Astrocyte of the hippocampus (primary cell): ENCODE measurements around the gene MAP2K5.
"Not testable (repeated sequence)": the region's sequence is repeated elsewhere in the genome, so short reads cannot be mapped to it uniquely, and the experiment has no call there.

ENCODE experiments used
- DNase-seq: peaks from one replicate; pipeline ENCODE4 v3.0.0; 2011; ENCODE audit warnings: low read depth, low spot score

Gene MAP2K5

GRCh38 chr15:67601073-67601472 lies 58.6 kb downstream of the MAP2K5 start:
- DNase-seq, result peak; percentile 4

- no peak for DNase-seq
Measured at GRCh38 chr15:67603063-67603462, 60.6 kb downstream of the MAP2K5 start.

GRCh38 chr15:67605871-67606270 lies 63.4 kb downstream of the MAP2K5 start:
- no peak for DNase-seq

DNA sequence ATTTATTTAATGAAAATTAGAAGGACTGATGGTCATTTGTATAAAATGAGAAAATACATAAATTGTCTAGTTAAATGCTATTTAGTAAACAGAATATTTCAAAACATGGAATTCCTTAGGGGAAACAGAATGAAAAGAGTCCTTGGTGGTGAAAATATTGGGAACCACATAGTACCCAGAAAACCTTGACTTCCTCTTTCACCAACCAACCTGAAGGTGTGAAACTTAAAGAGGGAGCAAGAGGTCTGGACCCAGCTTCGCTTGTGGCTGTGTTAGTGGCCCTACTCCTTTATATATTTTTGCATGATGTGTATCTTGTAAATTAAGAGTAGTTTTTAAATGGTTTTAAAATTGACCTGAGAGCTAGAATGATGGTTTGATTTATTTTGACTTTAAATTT lies 64.2 kb downstream of the MAP2K5 start:
- no peak for DNase-seq

DNA sequence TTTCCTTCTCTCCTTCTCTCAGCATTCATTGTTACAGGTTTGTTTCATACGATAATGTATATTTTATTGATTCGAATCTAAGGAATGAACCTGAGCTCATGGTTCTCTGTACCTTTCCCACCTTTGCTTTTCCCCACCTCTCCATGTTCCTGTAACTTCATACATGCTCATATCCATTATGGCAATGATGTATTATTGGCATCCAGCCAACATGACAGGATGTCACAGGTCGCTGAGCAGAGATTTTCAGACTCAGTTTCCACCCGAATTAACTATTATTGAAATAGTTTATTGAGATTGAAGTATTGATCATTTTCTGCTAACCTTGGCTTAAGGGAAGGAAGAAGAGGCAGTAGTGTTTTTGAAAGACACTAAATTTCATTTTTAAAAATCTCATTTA lies 64.8 kb downstream of the MAP2K5 start:
- no peak for DNase-seq

GRCh38 chr15:67607959-67608637 lies 65.6 kb downstream of the MAP2K5 start:
- DNase-seq, result no peak

DNA sequence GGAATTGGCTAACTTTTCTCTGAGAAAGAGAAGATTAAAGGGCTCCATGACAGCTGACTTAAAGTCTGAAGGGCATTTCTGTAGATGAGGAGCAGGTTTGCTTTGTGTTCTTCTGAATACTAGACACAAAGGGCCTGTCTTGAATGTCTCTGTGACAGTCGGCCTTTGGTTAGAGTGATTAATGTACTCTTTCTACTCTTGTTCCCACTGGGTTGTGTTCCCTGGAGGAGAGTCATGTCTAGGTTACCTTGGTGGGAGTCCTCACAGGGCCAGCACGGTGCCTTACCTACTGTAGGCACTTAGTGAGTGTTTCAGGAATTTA lies 66.1 kb downstream of the MAP2K5 start:
- DNase-seq, result no peak

DNA sequence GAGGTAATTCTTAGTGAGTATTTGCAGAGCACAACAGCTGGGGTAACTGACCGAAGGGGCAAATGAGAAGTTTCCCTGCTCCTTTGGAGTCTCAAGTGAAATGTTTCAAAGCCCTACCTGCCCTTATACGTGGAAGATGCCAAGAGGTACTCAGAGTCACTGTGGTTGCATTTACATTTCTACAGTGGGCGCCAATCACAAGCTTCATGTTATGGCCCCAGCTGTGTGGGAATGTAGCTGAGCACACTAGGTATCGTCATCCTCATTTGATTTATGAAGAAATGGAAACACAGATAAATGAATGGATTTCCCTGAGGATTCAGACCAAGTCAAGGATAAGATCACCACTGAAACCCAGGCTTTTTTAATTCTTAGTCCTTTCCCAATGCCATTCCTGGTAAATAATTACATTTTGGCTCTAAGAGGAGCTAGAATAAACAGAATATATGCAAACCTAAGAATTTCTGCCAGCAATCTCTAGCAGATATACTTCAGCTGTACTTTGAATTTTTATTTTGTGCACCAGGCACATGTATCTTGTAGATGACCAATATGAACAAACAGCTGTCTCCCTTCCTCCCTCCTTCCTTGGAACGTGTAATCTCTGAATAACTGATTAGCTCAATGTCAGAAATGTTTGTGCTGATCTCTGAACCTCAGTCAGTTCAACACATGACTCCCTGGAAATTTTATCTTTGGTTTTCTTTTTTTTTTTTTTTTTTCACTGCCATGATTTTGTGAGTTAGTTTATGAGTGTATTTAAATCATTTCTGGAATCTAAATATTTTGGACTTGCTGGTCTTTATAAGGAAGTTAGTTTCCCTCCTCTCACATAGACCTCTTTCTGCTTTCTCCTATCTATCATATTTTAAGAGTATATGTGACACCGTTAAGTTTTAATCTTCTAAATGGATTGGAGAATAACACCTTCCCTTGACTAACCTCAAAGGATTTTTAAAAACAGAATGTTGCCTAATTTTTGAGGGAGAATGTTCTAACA lies 69.2 kb downstream of the MAP2K5 start:
- no peak for DNase-seq

DNA sequence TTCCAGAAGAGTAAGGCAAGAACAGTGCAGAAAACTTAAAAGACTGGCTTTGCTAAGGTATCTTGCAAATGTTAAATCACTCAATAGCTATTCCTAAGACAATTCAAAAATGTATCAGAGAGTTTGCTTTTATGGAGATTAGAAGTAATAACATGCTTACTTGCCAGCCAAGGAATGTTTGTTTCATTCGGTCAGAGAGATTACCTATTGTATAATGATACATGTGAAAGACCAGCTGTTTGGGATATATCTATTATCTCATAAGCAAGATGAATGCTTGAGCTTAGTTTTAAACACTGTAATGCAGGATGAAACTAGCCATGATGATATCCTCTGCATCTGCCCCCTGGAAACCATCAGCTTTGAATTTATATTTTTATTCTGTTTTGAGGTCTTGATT lies 70.7 kb downstream of the MAP2K5 start:
- DNase-seq, result no peak

- DNase-seq, result no peak
Measured at GRCh38 chr15:67613708-67614107, 71.2 kb downstream of the MAP2K5 start.

- DNase-seq, result peak; percentile 16
Measured at GRCh38 chr15:67615131-67615534, 72.6 kb downstream of the MAP2K5 start.

GRCh38 chr15:67618297-67618696 lies 75.8 kb downstream of the MAP2K5 start:
- DNase-seq, result no peak

DNA sequence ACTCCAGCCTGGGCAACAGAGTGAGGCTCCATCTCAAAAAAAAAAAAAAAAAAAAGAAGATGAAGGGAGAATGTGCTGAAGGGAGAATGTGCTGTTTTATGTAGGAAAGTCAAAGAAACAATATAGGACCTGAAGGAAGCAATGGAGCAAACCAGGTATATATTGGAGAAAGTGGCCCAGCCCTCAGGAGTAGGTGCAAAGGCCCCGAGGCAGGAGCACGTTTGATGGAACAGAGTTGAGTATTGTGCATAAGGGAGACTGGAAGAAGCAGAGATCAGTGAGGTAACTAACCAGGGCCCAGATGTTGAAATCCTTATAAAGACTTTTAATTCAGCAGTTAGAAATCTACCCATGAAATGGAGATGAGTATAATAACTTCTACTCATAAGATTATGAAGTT lies 79.6 kb downstream of the MAP2K5 start:
- no peak for DNase-seq

DNA sequence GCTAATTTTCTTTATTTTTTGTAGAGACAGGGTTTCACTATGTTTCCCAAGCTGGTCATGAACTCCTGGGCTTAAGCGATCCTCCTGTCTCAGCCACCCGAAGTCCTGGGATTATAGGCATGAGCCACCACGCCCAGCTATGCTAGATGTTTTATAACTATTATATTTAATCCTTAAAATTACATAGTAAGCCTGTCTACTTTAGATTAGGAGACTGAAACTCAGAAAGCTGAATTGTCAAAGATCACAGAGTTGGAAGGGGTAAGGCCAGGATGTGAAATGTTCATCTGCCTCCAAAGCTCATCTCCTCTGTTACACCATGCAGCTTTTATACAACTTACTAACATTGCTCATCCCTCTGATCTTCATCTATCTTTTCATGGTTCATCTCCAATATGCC lies 89.8 kb downstream of the MAP2K5 start:
- DNase-seq, result no peak

DNA sequence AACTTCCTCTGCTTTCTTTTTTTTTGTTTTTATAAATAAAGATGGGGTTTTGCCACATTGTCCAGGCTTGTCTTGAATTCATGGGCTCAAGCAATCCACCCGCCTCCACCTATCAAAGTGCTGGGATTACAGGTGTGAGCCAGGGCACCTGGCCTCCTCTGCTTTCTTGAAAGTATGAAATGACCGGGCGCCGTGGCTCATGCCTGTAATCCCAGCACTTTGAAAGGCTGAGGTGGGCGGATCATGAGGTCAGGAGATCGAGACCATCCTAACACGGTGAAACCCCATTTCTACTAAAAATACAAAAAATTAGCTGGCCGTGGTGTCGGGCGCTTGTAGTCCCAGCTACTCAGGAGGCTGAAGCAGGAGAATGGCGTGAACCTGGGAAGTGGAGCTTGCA lies 93.4 kb downstream of the MAP2K5 start:
- DNase-seq, result not testable (repeated sequence)

DNA sequence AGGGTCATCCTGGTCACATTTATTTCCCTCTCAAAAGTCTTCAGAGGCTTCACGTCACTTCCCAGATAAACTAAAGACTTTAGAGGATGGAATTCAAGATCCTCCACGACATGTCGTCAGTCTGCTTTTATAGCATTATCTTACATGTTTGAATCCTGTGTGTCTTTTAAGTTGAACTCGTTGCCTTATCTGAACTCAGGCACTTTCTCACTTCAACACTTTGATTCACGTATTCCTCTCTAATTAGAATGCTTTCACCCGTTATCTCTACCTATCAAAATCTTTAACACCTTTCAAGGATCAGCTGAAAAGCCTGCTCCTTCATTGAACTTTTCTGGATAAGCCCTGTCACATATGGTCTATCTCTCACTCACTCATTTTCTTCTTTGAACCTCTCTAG lies 97.1 kb downstream of the MAP2K5 start:
- no peak for DNase-seq

DNA sequence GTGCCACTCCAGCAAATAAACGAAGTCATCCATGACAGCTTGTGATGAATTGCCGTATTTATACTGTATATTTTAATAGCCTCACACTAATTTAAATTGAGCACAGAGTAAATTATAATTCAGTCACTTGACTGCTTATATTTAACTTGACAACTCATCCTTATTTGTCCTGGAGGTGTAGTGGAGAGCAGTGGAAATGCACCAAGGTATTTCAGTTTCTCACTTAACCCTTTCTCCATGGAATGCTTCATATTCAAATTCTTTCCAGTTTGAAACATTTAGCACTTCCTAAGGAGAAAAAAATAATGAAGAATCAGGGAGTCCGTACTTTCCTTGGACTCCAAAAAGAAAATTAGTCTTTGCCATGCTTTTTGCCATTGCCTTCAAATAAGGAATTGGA lies 99.0 kb downstream of the MAP2K5 start:
- DNase-seq, result no peak

DNA sequence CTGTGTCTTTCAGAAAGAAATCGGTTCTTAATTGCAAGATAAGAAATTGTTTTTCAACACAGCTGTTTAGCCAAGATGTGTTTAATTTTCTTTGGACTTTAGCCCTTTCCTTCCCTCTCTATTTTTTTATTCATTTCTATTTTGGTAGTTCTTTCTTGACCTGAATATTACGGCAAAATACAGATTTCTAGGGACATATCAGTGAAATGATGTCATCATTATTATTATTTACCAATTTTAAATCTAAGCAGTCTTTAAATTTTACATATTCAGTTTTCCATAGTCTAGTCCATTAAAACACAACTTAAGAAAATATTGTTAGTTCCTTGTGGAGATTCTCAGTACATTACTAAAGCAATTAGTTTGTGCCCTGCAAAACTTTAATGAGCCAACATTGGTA lies 104.3 kb downstream of the MAP2K5 start:
- no peak for DNase-seq

GRCh38 chr15:67652586-67652985 lies 110.1 kb downstream of the MAP2K5 start:
- no peak for DNase-seq

GRCh38 chr15:67660446-67660845 lies 117.9 kb downstream of the MAP2K5 start:
- DNase-seq, result no peak

GRCh38 chr15:67660874-67661606 lies 118.5 kb downstream of the MAP2K5 start:
- no peak for DNase-seq

DNA sequence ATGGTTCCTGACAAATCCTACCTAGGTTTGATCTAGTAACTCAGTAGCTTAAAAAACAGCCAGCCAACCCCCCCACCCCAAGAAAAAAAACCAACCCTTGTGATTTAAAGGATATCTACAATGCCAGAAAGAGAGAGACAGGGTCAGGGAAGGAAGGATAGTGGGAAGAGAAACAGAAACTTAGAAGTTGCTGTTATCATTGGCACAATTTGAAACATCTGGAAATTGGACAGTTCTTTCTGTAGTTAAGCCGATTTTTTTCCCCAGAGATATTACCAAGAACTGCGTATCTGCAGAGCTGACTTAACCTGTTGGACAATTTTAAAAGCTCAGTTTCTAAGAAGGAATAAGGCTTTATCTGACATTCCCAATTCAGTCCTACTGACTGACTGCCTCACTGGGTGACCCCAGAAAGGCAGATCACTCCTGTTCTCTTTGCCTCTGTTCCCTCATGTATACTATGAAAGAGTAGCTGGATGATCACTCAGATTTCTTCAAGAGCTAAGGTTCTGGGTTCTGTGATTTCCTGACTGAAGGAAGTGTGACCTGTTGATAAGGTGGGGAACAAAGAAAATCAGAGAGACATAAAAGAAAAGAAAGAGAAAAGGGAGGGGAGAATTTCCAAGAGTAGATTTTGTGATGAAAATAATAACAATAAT lies 128.3 kb downstream of the MAP2K5 start:
- no peak for DNase-seq
